Breast epithelium (tissue), 3 donors: ENCODE data around the gene FAM177A1.

Experiments used
- POLR2A ChIP-seq: fragments of 450-650 bp; IDR thresholded peaks from one replicate; pipeline ENCODE4 v1.6.1; 2016; ENCODE audit warnings: antibody characterized with exemption, mild to moderate bottlenecking, moderate library complexity
- POLR2AphosphoS5 ChIP-seq, 3 donors: sonication (generic); formaldehyde crosslinking; IDR thresholded peaks; one replicate each; pipeline ENCODE4 v1.6.1; 2017; ENCODE audit warnings: antibody characterized with exemption in 3 of 3
- TF ChIP-seq, protein P1 (sequence below), 3 donors: fragments of 450-650 bp; IDR thresholded peaks; one replicate each; pipeline ENCODE4 v1.5.1; 2016 to 2017; ENCODE audit warnings: antibody characterized with exemption in 3 of 3, mild to moderate bottlenecking in 3 of 3, moderate library complexity in 3 of 3

GRCh38 chr14:35028435-35028834 is 17.6 kb upstream of the FAM177A1 start:
- TF ChIP-seq, protein P1, sequence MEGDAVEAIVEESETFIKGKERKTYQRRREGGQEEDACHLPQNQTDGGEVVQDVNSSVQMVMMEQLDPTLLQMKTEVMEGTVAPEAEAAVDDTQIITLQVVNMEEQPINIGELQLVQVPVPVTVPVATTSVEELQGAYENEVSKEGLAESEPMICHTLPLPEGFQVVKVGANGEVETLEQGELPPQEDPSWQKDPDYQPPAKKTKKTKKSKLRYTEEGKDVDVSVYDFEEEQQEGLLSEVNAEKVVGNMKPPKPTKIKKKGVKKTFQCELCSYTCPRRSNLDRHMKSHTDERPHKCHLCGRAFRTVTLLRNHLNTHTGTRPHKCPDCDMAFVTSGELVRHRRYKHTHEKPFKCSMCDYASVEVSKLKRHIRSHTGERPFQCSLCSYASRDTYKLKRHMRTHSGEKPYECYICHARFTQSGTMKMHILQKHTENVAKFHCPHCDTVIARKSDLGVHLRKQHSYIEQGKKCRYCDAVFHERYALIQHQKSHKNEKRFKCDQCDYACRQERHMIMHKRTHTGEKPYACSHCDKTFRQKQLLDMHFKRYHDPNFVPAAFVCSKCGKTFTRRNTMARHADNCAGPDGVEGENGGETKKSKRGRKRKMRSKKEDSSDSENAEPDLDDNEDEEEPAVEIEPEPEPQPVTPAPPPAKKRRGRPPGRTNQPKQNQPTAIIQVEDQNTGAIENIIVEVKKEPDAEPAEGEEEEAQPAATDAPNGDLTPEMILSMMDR (IDR thresholded peaks at IDR 0.05), result no peak
- TF ChIP-seq POLR2A (no peak), POLR2AphosphoS5 (IDR thresholded peaks at IDR 0.05) (no peak)
